ENCODE data around the gene CPA4.

CPA4 gene

GRCh38 chr7:130275826-130276297 lies 17.1 kb upstream of the CPA4 start:
- no peak for DNase-seq (ENCODE audit: low read depth)

GRCh38 chr7:130276796-130277762 lies 15.9 kb upstream of the CPA4 start:
- peak; percentile 16 for DNase-seq (ENCODE audit: low read depth)

- no peak for DNase-seq (ENCODE audit: low read depth)
Observed at GRCh38 chr7:130277763-130278643, 15.0 kb upstream of the CPA4 start.

- no peak for DNase-seq (ENCODE audit: low read depth)
Observed at GRCh38 chr7:130278860-130279259, 14.1 kb upstream of the CPA4 start.

- DNase-seq (ENCODE audit: low read depth), result no peak
Observed at GRCh38 chr7:130279286-130279685, 13.7 kb upstream of the CPA4 start.

- DNase-seq (ENCODE audit: low read depth), result no peak
Observed at GRCh38 chr7:130279906-130280305, 13.1 kb upstream of the CPA4 start.

GRCh38 chr7:130281260-130281659 lies 11.7 kb upstream of the CPA4 start:
- no peak for DNase-seq (ENCODE audit: low read depth)

- no peak for DNase-seq (ENCODE audit: low read depth)
Observed at GRCh38 chr7:130286881-130287280, 6.1 kb upstream of the CPA4 start.

GRCh38 chr7:130288168-130288567 lies 4.8 kb upstream of the CPA4 start:
- DNase-seq (ENCODE audit: low read depth), result no peak

- DNase-seq (ENCODE audit: low read depth), result no peak
Observed at GRCh38 chr7:130288829-130289228, 4.1 kb upstream of the CPA4 start.

- no peak for DNase-seq (ENCODE audit: low read depth)
Observed at GRCh38 chr7:130289478-130289877, 3.5 kb upstream of the CPA4 start.

- no peak for DNase-seq (ENCODE audit: low read depth)
Observed at GRCh38 chr7:130290745-130291144, 2.2 kb upstream of the CPA4 start.

- no peak for DNase-seq (ENCODE audit: low read depth)
Observed at GRCh38 chr7:130293521-130293920, 560 bp downstream of the CPA4 start.

GRCh38 chr7:130294314-130294713 lies 1.4 kb downstream of the CPA4 start:
- no peak for DNase-seq (ENCODE audit: low read depth)

GRCh38 chr7:130296221-130296951 lies 3.4 kb downstream of the CPA4 start:
- no peak for DNase-seq (ENCODE audit: low read depth)

GRCh38 chr7:130297628-130298543 lies 4.9 kb downstream of the CPA4 start:
- DNase-seq (ENCODE audit: low read depth), result no peak

GRCh38 chr7:130298544-130299326 lies 5.8 kb downstream of the CPA4 start:
- DNase-seq (ENCODE audit: low read depth), result no peak

GRCh38 chr7:130299866-130300265 lies 6.9 kb downstream of the CPA4 start:
- no peak for DNase-seq (ENCODE audit: low read depth)

- DNase-seq (ENCODE audit: low read depth), result no peak
Observed at GRCh38 chr7:130301501-130302020, 8.6 kb downstream of the CPA4 start.

- DNase-seq (ENCODE audit: low read depth), result no peak
Observed at GRCh38 chr7:130302649-130303048, 9.7 kb downstream of the CPA4 start.

Measured in stimulated activated CD4-positive, alpha-beta T cell treated with anti-CD3 and anti-CD28 coated beads, Interleukin-2, amount 100 ng/mL, for 4 hours (primary cell).